ENCODE measurements around the gene CBL.

DNA sequence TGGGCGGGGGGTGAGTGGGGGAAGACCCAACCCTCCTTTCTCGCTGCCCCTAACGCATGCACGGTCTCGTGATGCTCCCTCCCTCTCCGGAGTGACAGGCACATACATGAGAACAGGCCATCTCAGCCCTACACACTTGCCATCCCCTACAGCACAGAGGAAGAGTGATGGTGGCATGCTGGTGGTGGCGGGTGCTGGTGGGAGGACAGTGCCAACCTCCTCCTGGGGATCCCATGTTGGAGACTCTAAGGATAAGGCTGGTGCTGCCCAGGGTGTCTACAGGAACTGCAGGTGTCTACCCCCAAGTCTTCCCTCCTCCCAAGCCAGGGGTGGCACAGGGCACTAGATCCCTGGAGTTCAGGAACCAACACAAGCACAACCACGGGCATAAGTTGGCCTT, 44.3 kb upstream of the CBL start:
- TF ChIP-seq TAF1 (IDR thresholded peaks at IDR 0.05; ENCODE audit: borderline replicate concordance, low read depth, low read length) (no peak), GABPA (IDR thresholded peaks at IDR 0.05; ENCODE audit: low read depth) (no peak), EZH2 (IDR thresholded peaks at IDR 0.05; ENCODE audit: borderline replicate concordance, control insufficient read depth, low read depth, low read length) (no peak), KDM1A (IDR thresholded peaks at IDR 0.05; ENCODE audit: borderline replicate concordance) (no peak), SUZ12 (IDR thresholded peaks at IDR 0.05; ENCODE audit: unreplicated experiment) (no peak), SPI1 (IDR thresholded peaks at IDR 0.05; ENCODE audit: borderline replicate concordance, insufficient read depth, low read depth, low read length) (no peak)
- TF ChIP-seq, protein P1, sequence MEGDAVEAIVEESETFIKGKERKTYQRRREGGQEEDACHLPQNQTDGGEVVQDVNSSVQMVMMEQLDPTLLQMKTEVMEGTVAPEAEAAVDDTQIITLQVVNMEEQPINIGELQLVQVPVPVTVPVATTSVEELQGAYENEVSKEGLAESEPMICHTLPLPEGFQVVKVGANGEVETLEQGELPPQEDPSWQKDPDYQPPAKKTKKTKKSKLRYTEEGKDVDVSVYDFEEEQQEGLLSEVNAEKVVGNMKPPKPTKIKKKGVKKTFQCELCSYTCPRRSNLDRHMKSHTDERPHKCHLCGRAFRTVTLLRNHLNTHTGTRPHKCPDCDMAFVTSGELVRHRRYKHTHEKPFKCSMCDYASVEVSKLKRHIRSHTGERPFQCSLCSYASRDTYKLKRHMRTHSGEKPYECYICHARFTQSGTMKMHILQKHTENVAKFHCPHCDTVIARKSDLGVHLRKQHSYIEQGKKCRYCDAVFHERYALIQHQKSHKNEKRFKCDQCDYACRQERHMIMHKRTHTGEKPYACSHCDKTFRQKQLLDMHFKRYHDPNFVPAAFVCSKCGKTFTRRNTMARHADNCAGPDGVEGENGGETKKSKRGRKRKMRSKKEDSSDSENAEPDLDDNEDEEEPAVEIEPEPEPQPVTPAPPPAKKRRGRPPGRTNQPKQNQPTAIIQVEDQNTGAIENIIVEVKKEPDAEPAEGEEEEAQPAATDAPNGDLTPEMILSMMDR (IDR thresholded peaks at IDR 0.05 in 2 of 3, conservative IDR thresholded peaks at IDR 0.05 in 1 of 3; ENCODE audit: control insufficient read depth in 2 of 3, extremely low read depth in 1 of 3, insufficient read depth in 1 of 3, low read depth in 3 of 3, low read length in 3 of 3): no peak

All from GM12878 (cell line).